ENCODE data around the gene MRPS22. TPM values are rescaled to one million over a fixed set of nuclear protein-coding genes. Genes with fewer than 3 reads are reported as not detected.

The MRPS22 gene
- total and polyA plus RNA-seq, 2 of the 13 experiments (the other 11 are each of a cell fraction or from before 2014, with no cell fraction given) = 52.7 to 113 TPM

DNA sequence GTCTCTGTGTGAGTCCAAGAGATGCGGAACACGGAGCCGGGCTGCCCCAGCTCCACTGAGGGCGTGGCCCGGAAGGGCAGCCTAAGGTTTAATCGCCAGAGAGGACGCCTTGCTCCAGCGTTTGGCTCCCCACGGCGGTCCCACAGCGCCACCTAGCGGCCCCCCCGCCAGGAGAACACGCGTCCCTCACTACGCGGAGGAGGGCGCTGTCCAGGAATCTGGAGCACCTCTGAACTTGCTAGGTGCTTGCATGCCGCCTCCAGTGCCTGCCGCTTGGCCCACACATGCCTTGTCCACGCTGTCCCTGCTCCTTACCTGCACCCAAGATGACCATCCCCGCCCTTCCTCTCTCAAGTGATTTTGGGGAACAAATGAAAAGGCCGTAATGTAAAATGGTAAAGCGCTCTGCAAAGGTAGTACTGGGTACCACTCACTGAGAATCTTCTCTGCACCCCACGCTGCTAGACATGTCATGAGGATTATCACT lies 14.4 kb upstream of the MRPS22 start (continued):
- no peak for TF ChIP-seq ZNF564 (CRISPR knock-in tag; IDR thresholded peaks at IDR 0.05)
- TF ChIP-seq PRPF4 (IDR thresholded peaks at IDR 0.05; ENCODE audit: low read depth, low read length, poor library complexity, severe bottlenecking) = no peak
- TF ChIP-seq, protein P1, sequence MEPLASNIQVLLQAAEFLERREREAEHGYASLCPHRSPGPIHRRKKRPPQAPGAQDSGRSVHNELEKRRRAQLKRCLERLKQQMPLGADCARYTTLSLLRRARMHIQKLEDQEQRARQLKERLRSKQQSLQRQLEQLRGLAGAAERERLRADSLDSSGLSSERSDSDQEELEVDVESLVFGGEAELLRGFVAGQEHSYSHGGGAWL (CRISPR knock-in tag; IDR thresholded peaks at IDR 0.05) = 0 out of 2 replicates have a peak, but pooled peaks have one; percentile 54
- TF ChIP-seq ZNF883 (CRISPR knock-in tag; IDR thresholded peaks at IDR 0.05; ENCODE audit: not compliant biosample characterization) = peak; percentile 58
- TF ChIP-seq, protein P2, sequence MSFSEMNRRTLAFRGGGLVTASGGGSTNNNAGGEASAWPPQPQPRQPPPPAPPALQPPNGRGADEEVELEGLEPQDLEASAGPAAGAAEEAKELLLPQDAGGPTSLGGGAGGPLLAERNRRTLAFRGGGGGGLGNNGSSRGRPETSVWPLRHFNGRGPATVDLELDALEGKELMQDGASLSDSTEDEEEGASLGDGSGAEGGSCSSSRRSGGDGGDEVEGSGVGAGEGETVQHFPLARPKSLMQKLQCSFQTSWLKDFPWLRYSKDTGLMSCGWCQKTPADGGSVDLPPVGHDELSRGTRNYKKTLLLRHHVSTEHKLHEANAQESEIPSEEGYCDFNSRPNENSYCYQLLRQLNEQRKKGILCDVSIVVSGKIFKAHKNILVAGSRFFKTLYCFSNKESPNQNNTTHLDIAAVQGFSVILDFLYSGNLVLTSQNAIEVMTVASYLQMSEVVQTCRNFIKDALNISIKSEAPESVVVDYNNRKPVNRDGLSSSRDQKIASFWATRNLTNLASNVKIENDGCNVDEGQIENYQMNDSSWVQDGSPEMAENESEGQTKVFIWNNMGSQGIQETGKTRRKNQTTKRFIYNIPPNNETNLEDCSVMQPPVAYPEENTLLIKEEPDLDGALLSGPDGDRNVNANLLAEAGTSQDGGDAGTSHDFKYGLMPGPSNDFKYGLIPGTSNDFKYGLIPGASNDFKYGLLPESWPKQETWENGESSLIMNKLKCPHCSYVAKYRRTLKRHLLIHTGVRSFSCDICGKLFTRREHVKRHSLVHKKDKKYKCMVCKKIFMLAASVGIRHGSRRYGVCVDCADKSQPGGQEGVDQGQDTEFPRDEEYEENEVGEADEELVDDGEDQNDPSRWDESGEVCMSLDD (CRISPR knock-in tag; IDR thresholded peaks at IDR 0.05; ENCODE audit: borderline replicate concordance) = no peak
- TF ChIP-seq, protein P3, sequence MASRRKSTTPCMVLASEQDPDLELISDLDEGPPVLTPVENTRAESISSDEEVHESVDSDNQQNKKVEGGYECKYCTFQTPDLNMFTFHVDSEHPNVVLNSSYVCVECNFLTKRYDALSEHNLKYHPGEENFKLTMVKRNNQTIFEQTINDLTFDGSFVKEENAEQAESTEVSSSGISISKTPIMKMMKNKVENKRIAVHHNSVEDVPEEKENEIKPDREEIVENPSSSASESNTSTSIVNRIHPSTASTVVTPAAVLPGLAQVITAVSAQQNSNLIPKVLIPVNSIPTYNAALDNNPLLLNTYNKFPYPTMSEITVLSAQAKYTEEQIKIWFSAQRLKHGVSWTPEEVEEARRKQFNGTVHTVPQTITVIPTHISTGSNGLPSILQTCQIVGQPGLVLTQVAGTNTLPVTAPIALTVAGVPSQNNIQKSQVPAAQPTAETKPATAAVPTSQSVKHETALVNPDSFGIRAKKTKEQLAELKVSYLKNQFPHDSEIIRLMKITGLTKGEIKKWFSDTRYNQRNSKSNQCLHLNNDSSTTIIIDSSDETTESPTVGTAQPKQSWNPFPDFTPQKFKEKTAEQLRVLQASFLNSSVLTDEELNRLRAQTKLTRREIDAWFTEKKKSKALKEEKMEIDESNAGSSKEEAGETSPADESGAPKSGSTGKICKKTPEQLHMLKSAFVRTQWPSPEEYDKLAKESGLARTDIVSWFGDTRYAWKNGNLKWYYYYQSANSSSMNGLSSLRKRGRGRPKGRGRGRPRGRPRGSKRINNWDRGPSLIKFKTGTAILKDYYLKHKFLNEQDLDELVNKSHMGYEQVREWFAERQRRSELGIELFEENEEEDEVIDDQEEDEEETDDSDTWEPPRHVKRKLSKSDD (CRISPR knock-in tag; IDR thresholded peaks at IDR 0.05; ENCODE audit: low read depth) = 0 out of 2 replicates have a peak, but pooled peaks have one; percentile 36
- TF ChIP-seq ZNF451 (CRISPR knock-in tag; IDR thresholded peaks at IDR 0.05) = peak; percentile 52; the same call in 1 of the 2 replicates
- no peak for TF ChIP-seq GABPA (IDR thresholded peaks at IDR 0.05; ENCODE audit: low read depth, low read length)
- peak; percentile 54 for TF ChIP-seq GABPA (CRISPR knock-in tag; IDR thresholded peaks at IDR 0.05; ENCODE audit: low read depth)
- 0 out of 2 replicates have a peak, but pooled peaks have one; percentile 58 for TF ChIP-seq ZNF501 (CRISPR knock-in tag; IDR thresholded peaks at IDR 0.05)
- TF ChIP-seq MXI1 (IDR thresholded peaks at IDR 0.05; ENCODE audit: borderline replicate concordance, low read depth, low read length) = no peak
- TF ChIP-seq FOSL1 (CRISPR knock-in tag; IDR thresholded peaks at IDR 0.05; ENCODE audit: borderline replicate concordance) = no peak
- no peak for TF ChIP-seq ZNF724P (CRISPR knock-in tag; IDR thresholded peaks at IDR 0.05; ENCODE audit: borderline replicate concordance)
- no peak for TF ChIP-seq KLF13 (CRISPR knock-in tag; IDR thresholded peaks at IDR 0.05)
- TF ChIP-seq SATB2 (CRISPR knock-in tag; IDR thresholded peaks at IDR 0.05) = no peak
- TF ChIP-seq, protein P4, sequence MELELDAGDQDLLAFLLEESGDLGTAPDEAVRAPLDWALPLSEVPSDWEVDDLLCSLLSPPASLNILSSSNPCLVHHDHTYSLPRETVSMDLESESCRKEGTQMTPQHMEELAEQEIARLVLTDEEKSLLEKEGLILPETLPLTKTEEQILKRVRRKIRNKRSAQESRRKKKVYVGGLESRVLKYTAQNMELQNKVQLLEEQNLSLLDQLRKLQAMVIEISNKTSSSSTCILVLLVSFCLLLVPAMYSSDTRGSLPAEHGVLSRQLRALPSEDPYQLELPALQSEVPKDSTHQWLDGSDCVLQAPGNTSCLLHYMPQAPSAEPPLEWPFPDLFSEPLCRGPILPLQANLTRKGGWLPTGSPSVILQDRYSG (CRISPR knock-in tag; IDR thresholded peaks at IDR 0.05) = no peak
- TF ChIP-seq ZSCAN21 (CRISPR knock-in tag; IDR thresholded peaks at IDR 0.05; ENCODE audit: borderline replicate concordance) = peak; percentile 80; the same call in 1 of the 2 replicates
- TF ChIP-seq, protein P5, sequence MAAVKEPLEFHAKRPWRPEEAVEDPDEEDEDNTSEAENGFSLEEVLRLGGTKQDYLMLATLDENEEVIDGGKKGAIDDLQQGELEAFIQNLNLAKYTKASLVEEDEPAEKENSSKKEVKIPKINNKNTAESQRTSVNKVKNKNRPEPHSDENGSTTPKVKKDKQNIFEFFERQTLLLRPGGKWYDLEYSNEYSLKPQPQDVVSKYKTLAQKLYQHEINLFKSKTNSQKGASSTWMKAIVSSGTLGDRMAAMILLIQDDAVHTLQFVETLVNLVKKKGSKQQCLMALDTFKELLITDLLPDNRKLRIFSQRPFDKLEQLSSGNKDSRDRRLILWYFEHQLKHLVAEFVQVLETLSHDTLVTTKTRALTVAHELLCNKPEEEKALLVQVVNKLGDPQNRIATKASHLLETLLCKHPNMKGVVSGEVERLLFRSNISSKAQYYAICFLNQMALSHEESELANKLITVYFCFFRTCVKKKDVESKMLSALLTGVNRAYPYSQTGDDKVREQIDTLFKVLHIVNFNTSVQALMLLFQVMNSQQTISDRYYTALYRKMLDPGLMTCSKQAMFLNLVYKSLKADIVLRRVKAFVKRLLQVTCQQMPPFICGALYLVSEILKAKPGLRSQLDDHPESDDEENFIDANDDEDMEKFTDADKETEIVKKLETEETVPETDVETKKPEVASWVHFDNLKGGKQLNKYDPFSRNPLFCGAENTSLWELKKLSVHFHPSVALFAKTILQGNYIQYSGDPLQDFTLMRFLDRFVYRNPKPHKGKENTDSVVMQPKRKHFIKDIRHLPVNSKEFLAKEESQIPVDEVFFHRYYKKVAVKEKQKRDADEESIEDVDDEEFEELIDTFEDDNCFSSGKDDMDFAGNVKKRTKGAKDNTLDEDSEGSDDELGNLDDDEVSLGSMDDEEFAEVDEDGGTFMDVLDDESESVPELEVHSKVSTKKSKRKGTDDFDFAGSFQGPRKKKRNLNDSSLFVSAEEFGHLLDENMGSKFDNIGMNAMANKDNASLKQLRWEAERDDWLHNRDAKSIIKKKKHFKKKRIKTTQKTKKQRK (IDR thresholded peaks at IDR 0.05; ENCODE audit: low read length) = no peak

Data from HepG2 (cell line).